Measurements from ENCODE around the gene PAK1.

DNA sequence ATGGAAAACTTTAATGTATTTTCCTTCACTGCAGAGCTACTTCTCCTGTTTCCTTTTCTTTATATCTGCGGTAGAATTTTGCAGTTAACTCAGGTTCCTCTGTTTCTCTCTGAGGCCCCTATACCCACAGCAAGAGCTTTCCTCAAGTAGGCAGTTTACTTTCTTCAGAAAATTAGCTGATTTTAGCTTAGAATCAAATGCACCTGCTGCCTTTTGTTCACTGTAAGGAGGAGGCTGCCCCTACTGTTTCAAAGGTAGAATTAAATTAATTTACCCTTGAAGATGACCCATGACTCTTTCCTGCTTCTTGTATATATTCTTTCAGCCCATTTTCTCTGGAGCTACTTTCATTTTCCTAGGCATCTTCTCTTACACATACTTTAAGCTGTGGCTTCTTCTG, 103.7 kb downstream of the PAK1 start:
- TF ChIP-seq CREB1 (IDR thresholded peaks at IDR 0.05; ENCODE audit: low read depth) (no peak), NFIC (IDR thresholded peaks at IDR 0.05) (no peak), TAF1 (IDR thresholded peaks at IDR 0.05; ENCODE audit: low read depth) (no peak), EP300 (IDR thresholded peaks at IDR 0.05; ENCODE audit: borderline replicate concordance) (no peak), MAX (IDR thresholded peaks at IDR 0.05) (no peak), CEBPB (IDR thresholded peaks at IDR 0.05) (no peak), EGR1 (IDR thresholded peaks at IDR 0.05) (no peak)
